Kidney (tissue), 14 donors: ENCODE results near the gene SH3PXD2B. TPM values are rescaled to one million over a fixed set of nuclear protein-coding genes. Genes with fewer than 3 reads are reported as not detected.

Experiments
- DNase-seq, 5 donors: peaks; one replicate each; pipeline ENCODE4 v3.0.0-alpha.2; 2013 to 2020
- FAIRE-seq: peaks from 2 replicates; lab custom pipeline; 2012; peaks lifted over from hg19 to GRCh38; lab: Jason Lieb, UNC
- H3K27ac ChIP-seq, 2 donors: one replicate each; pipeline ENCODE4 v1.7.0; 2013; ENCODE audit warnings: low read depth in 2 of 2, low read length in 2 of 2, inconsistent platforms in 1 of 2
- H3K27me3 ChIP-seq: one replicate; pipeline ENCODE4 v1.7.1; 2013; ENCODE audit warnings: low read length, inconsistent platforms; ENCODE audit not compliant: control insufficient read depth, insufficient read depth
- H3K36me3 ChIP-seq, 3 donors: one replicate each; pipeline versions ENCODE4 v1.7.0 to v1.7.1; 2013; ENCODE audit warnings: low read length in 3 of 3, control low read depth in 1 of 3, inconsistent platforms in 1 of 3; ENCODE audit not compliant: insufficient read depth in 3 of 3, control insufficient read depth in 2 of 3
- H3K4me1 ChIP-seq, 3 donors: one replicate each; pipeline versions ENCODE4 v1.7.0 to v1.7.1; 2013; ENCODE audit warnings: low read length in 3 of 3, inconsistent platforms in 1 of 3, low read depth in 1 of 3; ENCODE audit not compliant: control insufficient read depth in 2 of 3, insufficient read depth in 2 of 3
- H3K4me3 ChIP-seq, 3 donors: one replicate each; pipeline versions ENCODE4 v1.7.0 to v1.8.1; 2013; ENCODE audit warnings: low read length in 3 of 3, control low read depth in 1 of 3, inconsistent platforms in 1 of 3
- H3K9ac ChIP-seq, 3 donors: one replicate each; pipeline versions ENCODE4 v1.7.0 to v1.7.1; 2013; ENCODE audit warnings: low read length in 3 of 3, control low read depth in 1 of 3, inconsistent platforms in 1 of 3
- H3K9me3 ChIP-seq, 3 donors: one replicate each; pipeline versions ENCODE4 v1.7.0 to v1.7.1; 2013; ENCODE audit warnings: low read length in 3 of 3, control low read depth in 1 of 3, inconsistent platforms in 1 of 3; ENCODE audit not compliant: control insufficient read depth in 2 of 3, insufficient read depth in 1 of 3
- CTCF ChIP-seq: IDR thresholded peaks from 3 replicates; pipeline ENCODE4 v1.5.1; 2012; ENCODE audit warnings: mild to moderate bottlenecking, moderate library complexity, borderline replicate concordance; ENCODE audit not compliant: insufficient read depth; ENCODE audit errors: extremely low read depth
- intact Hi-C: fragments of 100-400 bp; cut with DNase I; formaldehyde crosslinking; loops from one replicate; pipeline ENCODE4 v1.11.1; 2022
- polyA plus RNA-seq: library from polyadenylated mRNA; stranded (reverse); fragments of 350-450 nt; fragmentation: Illumina TruSeq; extraction: RNeasy Lipid Tissue Mini Kit (QIAGEN cat#74804); gene quantifications from one replicate; pipeline ENCODE4 v1.2.3, GENCODE V29; 2014; ENCODE audit warnings: low read depth, low replicate concordance; ENCODE audit not compliant: insufficient read depth
- total RNA-seq: library from RNA; stranded (reverse); fragmentation: NEBNext Ultra II Directional; extraction: Animal tissue kit (Norgen Biotek cat#: 25700); gene quantifications from one replicate; pipeline ENCODE4 v1.2.1, GENCODE V29; 2021
- donor health status: control.
- donor health status: control.
- donor health status: control.
- donor health status: control.
- donor health status: control.
- donor health status: DM: yes; HTN: yes; CAD: no.
- donor health status: Normal renal cell carcinoma (clear cell type).

Gene SH3PXD2B
- total and polyA plus RNA-seq, 2 donors from 2014 or later: 3.1 to 22.8 TPM

GRCh38 chr5:172435362-172436077 is 18.8 kb downstream of the SH3PXD2B start:
- Histone ChIP-seq H3K27me3 (no peaks in the 10 kb centered on the region), H3K36me3 (no peaks in the 10 kb centered on the region), H3K4me1 (no peaks in the 10 kb centered on the region), H3K9ac (no peak overlapping the region), H3K4me3 (no peak overlapping the region), H3K27ac (no peak overlapping the region), H3K9me3 (no peaks in the 10 kb centered on the region)
- no peak for TF ChIP-seq CTCF
- DNase-seq: peak in 1 of 5 donors; percentile 31
- no peak for FAIRE-seq
- intact Hi-C loops: no loop called here

- TF ChIP-seq CTCF: no peak
- no peak overlapping the region for H3K27ac ChIP-seq
- no peak overlapping the region for H3K4me3 ChIP-seq
- H3K4me1 ChIP-seq: peaks cover 0 to 3% (median 0%) of the 10 kb centered on the region in 3 donors
- H3K9ac ChIP-seq: no peak overlapping the region
- intact Hi-C loops: no loop called here
- no peak for FAIRE-seq
- H3K27me3 ChIP-seq: no peaks in the 10 kb centered on the region
- H3K36me3 ChIP-seq: no peaks in the 10 kb centered on the region
- peak in 2 of 5 donors; percentile 43 to 61 for DNase-seq
- H3K9me3 ChIP-seq: no peaks in the 10 kb centered on the region
Measured at GRCh38 chr5:172434251-172434650, 20.1 kb downstream of the SH3PXD2B start.

GRCh38 chr5:172433513-172433912 is 20.8 kb downstream of the SH3PXD2B start:
- Histone ChIP-seq H3K27ac (no peak overlapping the region), H3K9me3 (no peaks in the 10 kb centered on the region), H3K4me3 (no peak overlapping the region), H3K4me1 (peaks cover 0 to 3% (median 0%) of the 10 kb centered on the region in 3 donors), H3K9ac (no peak overlapping the region), H3K36me3 (no peaks in the 10 kb centered on the region), H3K27me3 (no peaks in the 10 kb centered on the region)
- intact Hi-C loops: no loop called here
- DNase-seq: peak in 1 of 5 donors; percentile 49
- FAIRE-seq: no peak
- no peak for TF ChIP-seq CTCF
